Neuron (in vitro differentiated cells): ENCODE results near the gene C19orf47.

Experiments used
- H2AFZ ChIP-seq: one replicate; pipeline ENCODE4 v1.6.1; 2013; ENCODE audit warnings: low read depth, mild to moderate bottlenecking, inconsistent platforms, low read length, moderate library complexity
- H3K27me3 ChIP-seq: one replicate; pipeline ENCODE4 v1.6.1; 2013; ENCODE audit warnings: low read length; ENCODE audit not compliant: insufficient read depth
- H3K36me3 ChIP-seq: one replicate; pipeline ENCODE4 v1.6.1; 2013; ENCODE audit warnings: low read length; ENCODE audit not compliant: insufficient read depth
- H3K4me1 ChIP-seq: one replicate; pipeline ENCODE4 v1.6.1; 2013; ENCODE audit warnings: low read length; ENCODE audit not compliant: insufficient read depth
- H3K4me3 ChIP-seq: 2 replicates; pipeline ENCODE4 v1.5.1; 2013; ENCODE audit warnings: mild to moderate bottlenecking, low read length, moderate library complexity
- H3K9me3 ChIP-seq: one replicate; pipeline ENCODE4 v1.6.1; 2013; ENCODE audit warnings: low read length

The C19orf47 gene

GRCh38 chr19:40277356-40278059 lies 70.7 kb downstream of the C19orf47 start:
- no peak overlapping the region for H2AFZ ChIP-seq
- no peaks in the 10 kb centered on the region for H3K27me3 ChIP-seq
- no peaks in the 10 kb centered on the region for H3K4me1 ChIP-seq
- no peak overlapping the region for H3K4me3 ChIP-seq
- H3K9me3 ChIP-seq, result no peaks in the 10 kb centered on the region
- H3K36me3 ChIP-seq, result no peaks in the 10 kb centered on the region

DNA sequence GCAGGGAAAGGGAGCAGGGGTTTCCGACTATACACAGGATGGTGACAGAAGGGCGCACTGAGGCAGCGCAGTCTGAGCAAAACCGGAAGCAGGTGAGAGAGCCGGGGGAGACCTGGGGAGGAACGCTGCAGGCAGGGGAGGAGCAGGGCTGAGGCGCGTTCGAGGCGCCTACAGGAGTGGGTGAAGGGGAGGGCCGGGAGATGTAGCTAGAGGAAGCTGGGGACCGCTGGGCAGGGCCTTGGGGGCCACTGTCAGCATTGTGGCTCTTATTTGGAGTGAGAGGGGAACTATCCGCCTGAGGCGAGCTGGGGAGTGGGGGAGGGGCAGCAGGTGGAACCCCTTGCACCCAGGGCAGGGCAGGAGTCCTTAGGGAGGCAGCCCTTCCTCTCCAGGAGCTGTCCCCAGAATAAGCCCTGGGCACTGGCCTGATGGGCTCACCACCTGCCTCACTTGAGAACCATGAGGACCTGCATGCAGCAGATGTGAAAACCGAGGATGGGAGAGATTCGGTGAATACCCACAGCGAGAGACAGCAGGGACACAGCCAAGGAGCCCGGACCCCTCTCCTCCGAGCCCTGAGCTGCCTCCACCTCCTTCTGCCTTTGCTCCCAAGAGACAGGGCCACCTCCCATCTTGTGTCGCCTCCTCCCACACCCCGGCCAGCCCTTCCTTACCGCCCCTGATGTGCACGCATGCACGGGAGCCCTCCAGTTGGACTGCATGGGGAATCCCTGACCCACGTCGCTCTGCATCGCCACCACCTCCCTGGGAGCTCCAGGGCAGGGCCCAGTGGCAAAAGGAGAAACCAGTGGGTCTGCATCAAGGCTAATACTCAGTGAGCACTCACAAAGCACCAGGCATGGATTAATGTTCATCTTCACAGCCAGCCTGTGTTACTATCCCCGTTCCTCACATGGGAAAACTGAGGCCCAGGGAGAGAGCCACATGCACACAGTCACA lies 73.3 kb downstream of the C19orf47 start:
- Histone ChIP-seq H3K27me3 (no peaks in the 10 kb centered on the region), H3K36me3 (no peaks in the 10 kb centered on the region), H3K4me1 (no peaks in the 10 kb centered on the region), H3K9me3 (no peaks in the 10 kb centered on the region), H3K4me3 (no peak overlapping the region), H2AFZ (no peak overlapping the region)

DNA sequence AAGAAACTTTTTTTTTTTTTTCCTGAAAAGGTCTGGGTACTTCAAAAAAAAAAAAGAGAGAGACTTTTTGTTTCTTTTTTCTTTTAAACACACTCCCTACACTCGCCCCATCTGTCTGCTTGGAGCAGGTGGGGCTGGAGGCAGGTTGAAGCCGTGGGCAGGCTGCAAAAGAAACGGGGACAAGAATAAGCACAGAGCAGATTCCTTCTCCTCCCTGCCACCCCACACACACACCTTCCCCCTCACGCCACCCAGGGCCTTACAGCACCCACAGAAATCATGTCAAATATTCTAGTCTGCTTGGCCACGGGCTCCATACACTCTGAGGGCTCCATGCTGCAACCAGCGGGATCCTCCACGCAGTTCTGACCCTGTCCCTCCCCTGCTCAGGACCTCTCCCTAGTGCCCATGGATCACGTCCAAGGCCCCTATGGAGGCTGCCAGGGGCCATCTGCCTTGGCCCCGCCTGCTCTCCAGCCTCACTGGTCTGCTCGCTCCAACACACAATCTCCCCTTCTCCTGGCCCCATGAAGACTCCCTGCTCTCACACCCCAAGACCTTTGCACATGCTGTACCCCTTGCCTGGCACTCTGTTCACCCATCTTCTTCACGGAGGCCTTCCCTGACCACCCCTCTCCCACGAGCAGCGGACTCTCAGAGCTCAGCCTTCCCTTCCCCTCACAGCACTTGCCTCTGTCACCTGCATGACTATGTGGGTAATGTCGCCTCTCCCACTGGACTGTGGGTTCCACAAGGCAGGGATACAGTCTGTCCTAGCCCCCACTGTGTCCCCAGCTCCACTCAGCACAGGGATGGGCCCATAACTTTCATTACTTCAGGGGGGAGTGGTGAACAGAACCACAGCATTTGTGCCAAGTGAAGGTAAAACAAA lies 74.5 kb downstream of the C19orf47 start:
- H2AFZ ChIP-seq, result no peak overlapping the region
- H3K9me3 ChIP-seq, result no peaks in the 10 kb centered on the region
- H3K27me3 ChIP-seq, result no peaks in the 10 kb centered on the region
- no peak overlapping the region for H3K4me3 ChIP-seq
- no peaks in the 10 kb centered on the region for H3K4me1 ChIP-seq
- H3K36me3 ChIP-seq, result no peaks in the 10 kb centered on the region

DNA sequence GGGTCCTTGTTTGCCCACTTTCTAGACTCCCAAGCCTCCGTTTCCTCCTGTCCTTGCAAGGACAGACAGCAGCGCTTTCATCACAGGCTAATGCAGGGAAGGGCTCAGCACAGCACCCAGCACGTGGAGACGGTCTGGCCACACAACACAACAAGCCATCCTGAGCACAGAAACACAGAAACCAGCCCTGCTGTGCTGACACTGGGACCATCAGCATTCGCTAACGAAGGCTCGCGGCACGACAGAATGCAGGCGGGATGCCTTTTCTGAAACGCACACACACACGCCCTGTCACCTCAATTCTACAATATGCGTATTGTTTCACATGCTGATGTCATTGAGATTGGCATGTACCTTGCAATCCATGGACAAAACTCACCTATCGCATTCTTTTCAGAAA lies 75.9 kb downstream of the C19orf47 start:
- Histone ChIP-seq H3K4me1 (no peaks in the 10 kb centered on the region), H3K27me3 (no peaks in the 10 kb centered on the region), H3K9me3 (no peaks in the 10 kb centered on the region), H2AFZ (no peak overlapping the region), H3K36me3 (no peaks in the 10 kb centered on the region), H3K4me3 (no peak overlapping the region)

DNA sequence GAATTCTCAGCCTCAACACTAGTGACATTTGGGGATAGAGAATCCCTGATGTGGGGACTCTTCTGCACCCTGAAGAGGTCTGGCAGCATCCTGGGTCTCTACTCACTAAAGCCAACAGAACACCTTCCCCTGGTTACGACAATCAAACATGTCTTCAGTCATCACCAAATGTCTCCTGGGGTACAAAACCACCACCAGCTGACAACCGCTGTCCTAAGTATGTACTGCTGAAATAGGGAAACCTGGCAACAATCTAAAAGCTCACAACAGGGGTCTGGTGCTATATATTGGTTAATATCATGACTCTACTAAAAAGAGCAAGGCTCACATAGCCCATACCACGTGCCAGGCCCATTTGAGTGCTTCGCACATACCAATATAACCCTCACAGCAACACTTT lies 76.5 kb downstream of the C19orf47 start:
- Histone ChIP-seq H3K4me1 (no peaks in the 10 kb centered on the region), H2AFZ (no peak overlapping the region), H3K36me3 (no peaks in the 10 kb centered on the region), H3K4me3 (no peak overlapping the region), H3K27me3 (no peaks in the 10 kb centered on the region), H3K9me3 (no peaks in the 10 kb centered on the region)

DNA sequence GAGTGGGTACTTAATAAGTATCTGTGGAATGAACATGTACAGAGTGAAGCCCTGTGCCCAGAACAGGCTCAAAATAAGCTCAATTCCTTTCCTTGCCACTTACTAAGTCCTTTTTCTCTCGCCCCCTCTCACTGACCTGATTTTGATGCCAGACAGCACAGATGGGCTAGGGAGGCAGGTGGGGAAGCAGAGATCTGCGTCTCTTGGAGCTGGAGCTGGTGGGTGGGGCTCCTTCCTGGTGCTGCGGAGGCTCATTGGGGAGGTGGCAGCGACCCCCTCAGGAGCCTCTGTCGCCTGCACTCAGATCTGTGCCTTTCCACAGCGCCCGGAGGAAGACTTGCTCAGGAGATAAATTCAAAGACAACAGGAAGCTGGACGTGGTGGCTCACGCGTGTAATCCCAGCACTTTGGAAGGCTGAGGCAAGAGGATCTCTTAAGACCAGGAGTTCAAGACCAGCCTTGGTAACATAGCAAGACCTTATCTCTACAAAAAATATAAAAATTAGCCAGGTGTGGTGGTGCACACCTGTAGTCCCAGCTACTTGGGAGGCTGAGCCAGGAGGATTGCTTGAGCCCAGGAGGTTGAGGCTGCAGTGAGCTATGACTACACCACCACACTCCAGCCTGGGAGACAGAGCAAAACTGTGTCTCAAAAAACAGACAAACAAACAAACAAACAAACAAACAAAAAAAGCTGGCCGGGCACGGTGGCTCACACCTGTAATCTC lies 77.7 kb downstream of the C19orf47 start:
- Histone ChIP-seq H3K4me1 (no peaks in the 10 kb centered on the region), H3K27me3 (no peaks in the 10 kb centered on the region), H3K36me3 (no peaks in the 10 kb centered on the region), H3K4me3 (no peak overlapping the region), H2AFZ (no peak overlapping the region), H3K9me3 (no peaks in the 10 kb centered on the region)
